ENCODE results near the gene DNAJC15.
A peak's percentile ranks its signal among the peaks of the same experiment; 100 is the strongest.

The DNAJC15 gene

GRCh38 chr13:43129066-43129465 is 105.7 kb downstream of the DNAJC15 start:
- DNase-seq, result no peak

GRCh38 chr13:43129511-43130110 is 106.2 kb downstream of the DNAJC15 start:
- DNase-seq, result no peak

- peak; percentile 90 for DNase-seq
Measured at GRCh38 chr13:43132257-43132656, 108.9 kb downstream of the DNAJC15 start.

GRCh38 chr13:43132911-43133310 is 109.5 kb downstream of the DNAJC15 start:
- peak; percentile 97 for DNase-seq

- DNase-seq, result peak; percentile 47
Measured at GRCh38 chr13:43133792-43134191, 110.4 kb downstream of the DNAJC15 start.

- DNase-seq, result peak; percentile 82
Measured at GRCh38 chr13:43134868-43135267, 111.5 kb downstream of the DNAJC15 start.

- no peak for DNase-seq
Measured at GRCh38 chr13:43135516-43135915, 112.1 kb downstream of the DNAJC15 start.

- peak; percentile 9 for DNase-seq
Measured at GRCh38 chr13:43136920-43137575, 113.7 kb downstream of the DNAJC15 start.

- no peak for DNase-seq
Measured at GRCh38 chr13:43139211-43139610, 115.8 kb downstream of the DNAJC15 start.

GRCh38 chr13:43139921-43140320 is 116.5 kb downstream of the DNAJC15 start:
- DNase-seq, result no peak

GRCh38 chr13:43140985-43141384 is 117.6 kb downstream of the DNAJC15 start:
- no peak for DNase-seq

GRCh38 chr13:43141685-43142084 is 118.3 kb downstream of the DNAJC15 start:
- DNase-seq, result no peak

GRCh38 chr13:43143591-43143990 is 120.2 kb downstream of the DNAJC15 start:
- no peak for DNase-seq

- peak; percentile 17 for DNase-seq
Measured at GRCh38 chr13:43145534-43146196, 122.3 kb downstream of the DNAJC15 start.

GRCh38 chr13:43146400-43146799 is 123.0 kb downstream of the DNAJC15 start:
- DNase-seq, result no peak

GRCh38 chr13:43150369-43151207 is 127.2 kb downstream of the DNAJC15 start:
- peak; percentile 74 for DNase-seq

- no peak for DNase-seq
Measured at GRCh38 chr13:43153436-43154090, 130.2 kb downstream of the DNAJC15 start.

- no peak for DNase-seq
Measured at GRCh38 chr13:43154156-43154651, 130.8 kb downstream of the DNAJC15 start.

- DNase-seq, result no peak
Measured at GRCh38 chr13:43154839-43155238, 131.5 kb downstream of the DNAJC15 start.

- DNase-seq, result no peak
Measured at GRCh38 chr13:43156916-43157315, 133.5 kb downstream of the DNAJC15 start.

GRCh38 chr13:43157796-43158195 is 134.4 kb downstream of the DNAJC15 start:
- DNase-seq, result no peak

- DNase-seq, result no peak
Measured at GRCh38 chr13:43158516-43158915, 135.1 kb downstream of the DNAJC15 start.
